ENCODE measurements around the gene TCAF1.

GRCh38 chr7:143906895-143907294 lies 4.9 kb upstream of the TCAF1 start:
- no peak for TF ChIP-seq CTCF (IDR thresholded peaks at IDR 0.05)
- no peak for TF ChIP-seq POLR2A (IDR thresholded peaks at IDR 0.05)

Measured in tibial nerve (tissue), 3 donors.